ENCODE measurements around the gene ERP27.

The ERP27 gene

GRCh38 chr12:14923944-14924343 lies 14.4 kb downstream of the ERP27 start:
- H3K27ac ChIP-seq (ENCODE audit: low read depth, low read length, severe bottlenecking) = no peak overlapping the region
- H3K4me1 ChIP-seq (ENCODE audit: control insufficient read depth, insufficient read depth, low read length, poor library complexity, severe bottlenecking) = peaks cover 4% of the 10 kb centered on the region
- H3K9me3 ChIP-seq (ENCODE audit: control insufficient read depth, low read length) = no peaks in the 10 kb centered on the region
- H3K36me3 ChIP-seq (ENCODE audit: control insufficient read depth, insufficient read depth, low read length) = no peaks in the 10 kb centered on the region
- WGBS, 2 experiments (ENCODE audit: insufficient coverage in 2 of 2) = 100% methylated on average over 1 of the region's 2 CpGs; no CpG with 5 or more reads in 1 of the 2 experiments
- H3K4me3 ChIP-seq (ENCODE audit: extremely low read depth, insufficient read depth, low read length, poor library complexity, severe bottlenecking) = no peak overlapping the region

GRCh38 chr12:14921218-14921617 lies 17.1 kb downstream of the ERP27 start:
- H3K4me3 ChIP-seq (ENCODE audit: extremely low read depth, insufficient read depth, low read length, poor library complexity, severe bottlenecking) = no peak overlapping the region
- no peaks in the 10 kb centered on the region for H3K4me1 ChIP-seq (ENCODE audit: control insufficient read depth, insufficient read depth, low read length, poor library complexity, severe bottlenecking)
- WGBS, 2 experiments (ENCODE audit: insufficient coverage in 2 of 2) = 93 to 96% methylated on average over 2 of the region's 2 CpGs
- no peaks in the 10 kb centered on the region for H3K36me3 ChIP-seq (ENCODE audit: control insufficient read depth, insufficient read depth, low read length)
- no peak overlapping the region for H3K27ac ChIP-seq (ENCODE audit: low read depth, low read length, severe bottlenecking)
- no peaks in the 10 kb centered on the region for H3K9me3 ChIP-seq (ENCODE audit: control insufficient read depth, low read length)

- no peak overlapping the region for H3K4me3 ChIP-seq (ENCODE audit: extremely low read depth, insufficient read depth, low read length, poor library complexity, severe bottlenecking)
- WGBS, 2 experiments (ENCODE audit: insufficient coverage in 2 of 2) = 86 to 90% methylated on average over 5 of the region's 7 CpGs
- no peaks in the 10 kb centered on the region for H3K9me3 ChIP-seq (ENCODE audit: control insufficient read depth, low read length)
- H3K27ac ChIP-seq (ENCODE audit: low read depth, low read length, severe bottlenecking) = no peak overlapping the region
- no peaks in the 10 kb centered on the region for H3K4me1 ChIP-seq (ENCODE audit: control insufficient read depth, insufficient read depth, low read length, poor library complexity, severe bottlenecking)
- H3K36me3 ChIP-seq (ENCODE audit: control insufficient read depth, insufficient read depth, low read length) = no peaks in the 10 kb centered on the region
These were observed 17.7 kb downstream of the ERP27 start for GRCh38 chr12:14920475-14921126.

GRCh38 chr12:14919455-14919854 lies 18.9 kb downstream of the ERP27 start:
- H3K4me1 ChIP-seq (ENCODE audit: control insufficient read depth, insufficient read depth, low read length, poor library complexity, severe bottlenecking) = no peaks in the 10 kb centered on the region
- H3K27ac ChIP-seq (ENCODE audit: low read depth, low read length, severe bottlenecking) = no peak overlapping the region
- no peak overlapping the region for H3K4me3 ChIP-seq (ENCODE audit: extremely low read depth, insufficient read depth, low read length, poor library complexity, severe bottlenecking)
- no peaks in the 10 kb centered on the region for H3K9me3 ChIP-seq (ENCODE audit: control insufficient read depth, low read length)
- H3K36me3 ChIP-seq (ENCODE audit: control insufficient read depth, insufficient read depth, low read length) = no peaks in the 10 kb centered on the region

- WGBS, 2 experiments (ENCODE audit: insufficient coverage in 2 of 2) = no CpG with 5 or more reads among the region's 2 CpGs
- Histone ChIP-seq H3K9me3 (ENCODE audit: control insufficient read depth, low read length) (no peaks in the 10 kb centered on the region), H3K4me3 (ENCODE audit: extremely low read depth, insufficient read depth, low read length, poor library complexity, severe bottlenecking) (no peak overlapping the region), H3K27ac (ENCODE audit: low read depth, low read length, severe bottlenecking) (no peak overlapping the region), H3K36me3 (ENCODE audit: control insufficient read depth, insufficient read depth, low read length) (no peaks in the 10 kb centered on the region), H3K4me1 (ENCODE audit: control insufficient read depth, insufficient read depth, low read length, poor library complexity, severe bottlenecking) (peaks cover 3% of the 10 kb centered on the region)
These were observed 22.6 kb downstream of the ERP27 start for GRCh38 chr12:14915736-14916135.

GRCh38 chr12:14913381-14913781 lies 25.0 kb downstream of the ERP27 start:
- 80 to 90% methylated on average over 3 to 4 of the region's 4 CpGs for WGBS, 2 experiments (ENCODE audit: insufficient coverage in 2 of 2)
- peak overlapping the region; percentile 78 for H3K27ac ChIP-seq (ENCODE audit: low read depth, low read length, severe bottlenecking)
- H3K36me3 ChIP-seq (ENCODE audit: control insufficient read depth, insufficient read depth, low read length) = no peaks in the 10 kb centered on the region
- no peaks in the 10 kb centered on the region for H3K9me3 ChIP-seq (ENCODE audit: control insufficient read depth, low read length)
- no peak overlapping the region for H3K4me3 ChIP-seq (ENCODE audit: extremely low read depth, insufficient read depth, low read length, poor library complexity, severe bottlenecking)
- H3K4me1 ChIP-seq (ENCODE audit: control insufficient read depth, insufficient read depth, low read length, poor library complexity, severe bottlenecking) = peaks cover 6% of the 10 kb centered on the region

GRCh38 chr12:14911131-14911530 lies 27.2 kb downstream of the ERP27 start:
- Histone ChIP-seq H3K36me3 (ENCODE audit: control insufficient read depth, insufficient read depth, low read length) (no peaks in the 10 kb centered on the region), H3K27ac (ENCODE audit: low read depth, low read length, severe bottlenecking) (no peak overlapping the region), H3K9me3 (ENCODE audit: control insufficient read depth, low read length) (no peaks in the 10 kb centered on the region), H3K4me1 (ENCODE audit: control insufficient read depth, insufficient read depth, low read length, poor library complexity, severe bottlenecking) (peaks cover 6% of the 10 kb centered on the region), H3K4me3 (ENCODE audit: extremely low read depth, insufficient read depth, low read length, poor library complexity, severe bottlenecking) (no peak overlapping the region)
- 100% methylated on average over 1 of the region's 2 CpGs for WGBS, 2 experiments (ENCODE audit: insufficient coverage in 2 of 2)

- H3K9me3 ChIP-seq (ENCODE audit: control insufficient read depth, low read length) = no peaks in the 10 kb centered on the region
- no peak overlapping the region for H3K4me3 ChIP-seq (ENCODE audit: extremely low read depth, insufficient read depth, low read length, poor library complexity, severe bottlenecking)
- H3K4me1 ChIP-seq (ENCODE audit: control insufficient read depth, insufficient read depth, low read length, poor library complexity, severe bottlenecking) = peaks cover 6% of the 10 kb centered on the region
- peak overlapping the region; percentile 32 for H3K27ac ChIP-seq (ENCODE audit: low read depth, low read length, severe bottlenecking)
- WGBS, 2 experiments (ENCODE audit: insufficient coverage in 2 of 2) = 88 to 89% methylated on average over 2 to 5 of the region's 5 CpGs
- H3K36me3 ChIP-seq (ENCODE audit: control insufficient read depth, insufficient read depth, low read length) = no peaks in the 10 kb centered on the region
These were observed 28.0 kb downstream of the ERP27 start for GRCh38 chr12:14910090-14910915.

GRCh38 chr12:14907953-14908352 lies 30.4 kb downstream of the ERP27 start:
- Histone ChIP-seq H3K4me1 (ENCODE audit: control insufficient read depth, insufficient read depth, low read length, poor library complexity, severe bottlenecking) (peaks cover 4% of the 10 kb centered on the region), H3K9me3 (ENCODE audit: control insufficient read depth, low read length) (no peaks in the 10 kb centered on the region), H3K27ac (ENCODE audit: low read depth, low read length, severe bottlenecking) (no peak overlapping the region), H3K36me3 (ENCODE audit: control insufficient read depth, insufficient read depth, low read length) (no peaks in the 10 kb centered on the region), H3K4me3 (ENCODE audit: extremely low read depth, insufficient read depth, low read length, poor library complexity, severe bottlenecking) (no peak overlapping the region)
- WGBS, 2 experiments (ENCODE audit: insufficient coverage in 2 of 2) = 83 to 100% methylated on average over 1 of the region's 1 CpG

GRCh38 chr12:14906114-14906513 lies 32.2 kb downstream of the ERP27 start:
- no peaks in the 10 kb centered on the region for H3K9me3 ChIP-seq (ENCODE audit: control insufficient read depth, low read length)
- no peak overlapping the region for H3K27ac ChIP-seq (ENCODE audit: low read depth, low read length, severe bottlenecking)
- no peak overlapping the region for H3K4me3 ChIP-seq (ENCODE audit: extremely low read depth, insufficient read depth, low read length, poor library complexity, severe bottlenecking)
- WGBS, 2 experiments (ENCODE audit: insufficient coverage in 2 of 2) = 100% methylated on average over 2 of the region's 5 CpGs; no CpG with 5 or more reads in 1 of the 2 experiments
- no peaks in the 10 kb centered on the region for H3K36me3 ChIP-seq (ENCODE audit: control insufficient read depth, insufficient read depth, low read length)
- H3K4me1 ChIP-seq (ENCODE audit: control insufficient read depth, insufficient read depth, low read length, poor library complexity, severe bottlenecking) = peaks cover 4% of the 10 kb centered on the region
